Fibroblast of lung (primary cell): Measurements from ENCODE around the gene MYO1D. TPM values are rescaled to one million over a fixed set of nuclear protein-coding genes. Genes with fewer than 3 reads are reported as not detected.

ENCODE experiments used
- DNase-seq, 2 donors: peaks; one replicate each; pipeline versions ENCODE4 v3.0.0 to v3.0.0-alpha.2; 2010; ENCODE audit warnings: low read depth in 2 of 2
- H2AFZ ChIP-seq: 2 replicates; pipeline ENCODE4 v1.5.1; 2012; ENCODE audit warnings: low read length, control low read depth, inconsistent platforms
- H3K27ac ChIP-seq: 2 replicates; pipeline ENCODE4 v1.5.1; 2011; ENCODE audit warnings: low read length, control low read depth; ENCODE audit not compliant: insufficient read depth
- H3K27me3 ChIP-seq: 2 replicates; pipeline ENCODE4 v1.5.1; 2011; ENCODE audit warnings: mild to moderate bottlenecking, low read length; ENCODE audit not compliant: control insufficient read depth, insufficient read depth
- H3K36me3 ChIP-seq: 2 replicates; pipeline ENCODE4 v1.5.1; 2011; ENCODE audit warnings: low read length; ENCODE audit not compliant: control insufficient read depth, insufficient read depth
- H3K4me1 ChIP-seq: 2 replicates; pipeline ENCODE4 v1.5.1; 2011; ENCODE audit warnings: low read length; ENCODE audit not compliant: control insufficient read depth, insufficient read depth; ENCODE audit errors: extremely low read depth
- H3K4me2 ChIP-seq: 2 replicates; pipeline ENCODE4 v1.5.1; 2011; ENCODE audit warnings: low read length, control low read depth; ENCODE audit not compliant: insufficient read depth; ENCODE audit errors: extremely low read depth
- H3K4me3 ChIP-seq, 4 experiments: fragments of 200-600 bp in 1 of 4; sonication (generic) in 1 of 4; replicated peaks in 1 of 4; 2 replicates each; pipeline ENCODE4 v1.5.1; 2011 to 2016; ENCODE audit warnings: low read length in 4 of 4, low read depth in 3 of 4, mild to moderate bottlenecking in 3 of 4, control low read depth in 2 of 4, inconsistent platforms in 1 of 4, mixed read lengths in 1 of 4; ENCODE audit not compliant: insufficient read depth in 1 of 4; ENCODE audit errors: control extremely low read depth in 1 of 4
- H3K79me2 ChIP-seq: 2 replicates; pipeline ENCODE4 v1.5.1; 2012; ENCODE audit warnings: mild to moderate bottlenecking, low read length, inconsistent platforms; ENCODE audit not compliant: control insufficient read depth, insufficient read depth
- H3K9ac ChIP-seq: 2 replicates; pipeline ENCODE4 v1.5.1; 2011; ENCODE audit warnings: mild to moderate bottlenecking, low read length, control low read depth; ENCODE audit not compliant: insufficient read depth
- H3K9me3 ChIP-seq: 2 replicates; pipeline ENCODE4 v1.5.1; 2012; ENCODE audit warnings: low read depth, low read length; ENCODE audit not compliant: control insufficient read depth, insufficient read depth
- H4K20me1 ChIP-seq: 2 replicates; pipeline ENCODE4 v1.5.1; 2011; ENCODE audit warnings: low read length; ENCODE audit not compliant: control insufficient read depth, insufficient read depth; ENCODE audit errors: extremely low read depth
- EZH2 ChIP-seq: IDR thresholded peaks from 2 replicates; pipeline ENCODE4 v1.5.1; 2012; ENCODE audit warnings: low read length, control low read depth, mild to moderate bottlenecking; ENCODE audit errors: missing control alignments
- polyA plus RNA-seq, 2 donors: library from polyadenylated mRNA; depleted of rRNA in 1 of 2; stranded (reverse) in 1 of 2; unstranded in 1 of 2; fragments of >200 nt; gene quantifications; 2 replicates each; pipeline ENCODE4 v1.2.1, GENCODE V29; 2011 to 2012; ENCODE audit warnings: missing spikeins in 1 of 2
- total RNA-seq: library from RNA; depleted of rRNA; stranded (reverse); fragments of >200 nt; gene quantifications from 2 replicates; pipeline ENCODE4 v1.2.1, GENCODE V29; 2014
- TF ChIP-seq, protein P1 (sequence below), 2 donors: IDR thresholded peaks in 1 of 2; conservative IDR thresholded peaks in 1 of 2; 1 replicate in 1 of 2; 2 replicates in 1 of 2; pipeline ENCODE4 v1.5.1; 2011 to 2012; ENCODE audit warnings: low read length in 2 of 2, control low read depth in 1 of 2, inconsistent platforms in 1 of 2, low read depth in 1 of 2, mild to moderate bottlenecking in 1 of 2

Gene MYO1D
- total and polyA plus RNA-seq, 2 donors (not counting 1 experiment from before 2014, with no cell fraction given), result 35.0 to 46.6 TPM

DNA sequence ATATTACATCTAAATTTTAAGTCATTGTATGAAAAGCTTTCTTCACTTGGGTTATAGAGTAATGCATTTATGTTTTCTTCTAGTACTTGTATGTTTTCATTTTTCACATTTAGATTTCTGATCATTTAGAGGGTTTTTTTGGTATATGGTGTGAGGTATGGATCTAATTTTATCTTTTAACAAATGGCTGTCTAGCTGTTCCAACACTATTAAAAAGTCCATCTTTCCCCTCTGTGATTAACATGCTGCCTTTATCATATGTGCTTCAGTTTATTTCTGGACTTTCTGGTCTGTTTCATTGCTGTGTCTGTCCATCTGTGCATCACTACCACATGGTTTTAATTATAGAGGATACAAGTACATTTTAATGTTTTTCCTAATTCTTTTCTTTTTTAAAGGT is 163.8 kb downstream of the MYO1D start:
- Histone ChIP-seq H3K4me2 (no peak overlapping the region), H3K27ac (no peak overlapping the region), H3K79me2 (no peaks in the 10 kb centered on the region), H3K4me1 (no peaks in the 10 kb centered on the region), H3K9ac (no peak overlapping the region), H2AFZ (no peak overlapping the region), H3K9me3 (no peaks in the 10 kb centered on the region), H4K20me1 (no peaks in the 10 kb centered on the region), H3K27me3 (no peaks in the 10 kb centered on the region), H3K4me3 (no peak overlapping the region), H3K36me3 (no peaks in the 10 kb centered on the region)
- TF ChIP-seq, protein P1, sequence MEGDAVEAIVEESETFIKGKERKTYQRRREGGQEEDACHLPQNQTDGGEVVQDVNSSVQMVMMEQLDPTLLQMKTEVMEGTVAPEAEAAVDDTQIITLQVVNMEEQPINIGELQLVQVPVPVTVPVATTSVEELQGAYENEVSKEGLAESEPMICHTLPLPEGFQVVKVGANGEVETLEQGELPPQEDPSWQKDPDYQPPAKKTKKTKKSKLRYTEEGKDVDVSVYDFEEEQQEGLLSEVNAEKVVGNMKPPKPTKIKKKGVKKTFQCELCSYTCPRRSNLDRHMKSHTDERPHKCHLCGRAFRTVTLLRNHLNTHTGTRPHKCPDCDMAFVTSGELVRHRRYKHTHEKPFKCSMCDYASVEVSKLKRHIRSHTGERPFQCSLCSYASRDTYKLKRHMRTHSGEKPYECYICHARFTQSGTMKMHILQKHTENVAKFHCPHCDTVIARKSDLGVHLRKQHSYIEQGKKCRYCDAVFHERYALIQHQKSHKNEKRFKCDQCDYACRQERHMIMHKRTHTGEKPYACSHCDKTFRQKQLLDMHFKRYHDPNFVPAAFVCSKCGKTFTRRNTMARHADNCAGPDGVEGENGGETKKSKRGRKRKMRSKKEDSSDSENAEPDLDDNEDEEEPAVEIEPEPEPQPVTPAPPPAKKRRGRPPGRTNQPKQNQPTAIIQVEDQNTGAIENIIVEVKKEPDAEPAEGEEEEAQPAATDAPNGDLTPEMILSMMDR (conservative IDR thresholded peaks at IDR 0.05 in 1 of 2, IDR thresholded peaks at IDR 0.05 in 1 of 2; ENCODE audit: low read depth in 1 of 2, low read length in 2 of 2), result no peak
- DNase-seq, result no peak

DNA sequence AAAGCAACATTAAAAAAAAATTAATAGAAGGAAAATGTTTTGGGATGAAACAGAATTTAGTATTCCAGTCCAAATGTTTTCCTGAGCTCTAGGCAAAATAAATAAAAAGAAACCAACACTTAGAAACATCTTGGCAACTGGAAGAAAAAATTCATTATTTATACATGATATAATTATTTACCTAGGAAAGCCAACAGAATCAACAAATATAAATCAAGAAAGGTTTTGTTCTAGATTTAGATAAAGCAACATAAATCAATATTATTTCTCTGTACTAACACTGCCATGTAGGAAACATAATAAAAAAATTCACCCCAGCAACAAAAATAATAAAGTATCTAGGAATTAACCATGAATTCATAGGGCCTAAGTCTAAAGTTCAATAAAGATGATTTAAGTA is 167.4 kb downstream of the MYO1D start:
- Histone ChIP-seq H3K4me2 (no peak overlapping the region), H3K9ac (no peak overlapping the region), H3K4me1 (no peaks in the 10 kb centered on the region), H3K79me2 (no peaks in the 10 kb centered on the region), H3K27me3 (no peaks in the 10 kb centered on the region), H3K27ac (no peak overlapping the region), H3K4me3 (no peak overlapping the region), H3K9me3 (no peaks in the 10 kb centered on the region), H2AFZ (no peak overlapping the region), H4K20me1 (no peaks in the 10 kb centered on the region), H3K36me3 (no peaks in the 10 kb centered on the region)
- TF ChIP-seq, protein P1 (conservative IDR thresholded peaks at IDR 0.05 in 1 of 2, IDR thresholded peaks at IDR 0.05 in 1 of 2; ENCODE audit: low read depth in 1 of 2, low read length in 2 of 2), result no peak
- TF ChIP-seq EZH2, result no peak
- no peak for DNase-seq

DNA sequence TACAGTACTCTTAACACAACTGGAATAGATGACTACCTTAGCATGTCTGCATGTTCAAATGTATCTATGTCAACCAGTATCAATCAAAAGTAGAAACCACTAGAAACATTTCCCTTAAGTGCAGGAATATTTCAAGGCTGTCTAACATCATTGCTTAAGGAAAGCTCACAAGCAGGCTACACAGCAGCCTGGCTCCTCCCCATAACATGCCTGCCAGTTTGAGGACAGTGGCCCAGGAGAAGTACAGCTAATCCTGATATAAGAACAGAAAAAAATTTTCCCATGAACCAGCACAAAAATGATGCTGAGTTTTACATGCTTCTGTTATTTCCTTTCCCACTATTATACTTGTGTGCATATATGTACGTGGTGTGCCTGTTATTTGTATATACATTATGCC is 175.1 kb downstream of the MYO1D start:
- no peak overlapping the region for H3K4me2 ChIP-seq
- no peaks in the 10 kb centered on the region for H3K79me2 ChIP-seq
- H3K9me3 ChIP-seq, result no peaks in the 10 kb centered on the region
- no peaks in the 10 kb centered on the region for H3K36me3 ChIP-seq
- H3K9ac ChIP-seq, result no peak overlapping the region
- H4K20me1 ChIP-seq, result no peaks in the 10 kb centered on the region
- H2AFZ ChIP-seq, result no peak overlapping the region
- no peak overlapping the region for H3K27ac ChIP-seq
- H3K4me3 ChIP-seq, result no peak overlapping the region
- H3K27me3 ChIP-seq, result no peaks in the 10 kb centered on the region
- no peaks in the 10 kb centered on the region for H3K4me1 ChIP-seq
- no peak for TF ChIP-seq EZH2
- TF ChIP-seq, protein P1 (conservative IDR thresholded peaks at IDR 0.05 in 1 of 2, IDR thresholded peaks at IDR 0.05 in 1 of 2; ENCODE audit: low read depth in 1 of 2, low read length in 2 of 2), result no peak
- DNase-seq, result no peak
